ENCODE data around the gene ADK.

DNA sequence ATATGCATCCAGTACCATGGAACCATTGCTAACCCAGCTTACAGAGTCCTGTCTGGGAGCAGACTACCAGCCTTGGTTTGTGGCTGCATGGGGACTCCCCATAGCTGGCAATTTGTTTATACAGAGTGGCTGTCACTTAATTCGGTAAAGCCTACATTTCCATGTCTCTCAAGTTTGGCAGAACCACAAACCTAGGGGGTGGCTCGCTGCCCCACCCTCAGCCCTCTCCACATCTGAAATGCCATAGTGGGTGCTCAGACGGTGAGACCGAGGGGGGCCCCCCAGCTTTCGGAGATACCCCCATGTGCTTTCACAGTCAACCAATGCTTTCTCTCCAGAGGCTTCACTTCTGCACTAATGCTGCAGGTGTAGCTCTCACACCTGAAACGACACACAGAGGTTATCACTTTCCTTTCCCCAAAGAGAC, 599.8 kb downstream of the ADK start:
- TF ChIP-seq, protein P1, sequence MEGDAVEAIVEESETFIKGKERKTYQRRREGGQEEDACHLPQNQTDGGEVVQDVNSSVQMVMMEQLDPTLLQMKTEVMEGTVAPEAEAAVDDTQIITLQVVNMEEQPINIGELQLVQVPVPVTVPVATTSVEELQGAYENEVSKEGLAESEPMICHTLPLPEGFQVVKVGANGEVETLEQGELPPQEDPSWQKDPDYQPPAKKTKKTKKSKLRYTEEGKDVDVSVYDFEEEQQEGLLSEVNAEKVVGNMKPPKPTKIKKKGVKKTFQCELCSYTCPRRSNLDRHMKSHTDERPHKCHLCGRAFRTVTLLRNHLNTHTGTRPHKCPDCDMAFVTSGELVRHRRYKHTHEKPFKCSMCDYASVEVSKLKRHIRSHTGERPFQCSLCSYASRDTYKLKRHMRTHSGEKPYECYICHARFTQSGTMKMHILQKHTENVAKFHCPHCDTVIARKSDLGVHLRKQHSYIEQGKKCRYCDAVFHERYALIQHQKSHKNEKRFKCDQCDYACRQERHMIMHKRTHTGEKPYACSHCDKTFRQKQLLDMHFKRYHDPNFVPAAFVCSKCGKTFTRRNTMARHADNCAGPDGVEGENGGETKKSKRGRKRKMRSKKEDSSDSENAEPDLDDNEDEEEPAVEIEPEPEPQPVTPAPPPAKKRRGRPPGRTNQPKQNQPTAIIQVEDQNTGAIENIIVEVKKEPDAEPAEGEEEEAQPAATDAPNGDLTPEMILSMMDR (IDR thresholded peaks at IDR 0.05), result no peak
- no peak for TF ChIP-seq POLR2A (IDR thresholded peaks at IDR 0.05)

All from breast epithelium (tissue), 3 donors.